ENCODE measurements around the gene SIDT1.
A peak's percentile ranks its signal among the peaks of the same experiment; 100 is the strongest.

SIDT1 gene

DNA sequence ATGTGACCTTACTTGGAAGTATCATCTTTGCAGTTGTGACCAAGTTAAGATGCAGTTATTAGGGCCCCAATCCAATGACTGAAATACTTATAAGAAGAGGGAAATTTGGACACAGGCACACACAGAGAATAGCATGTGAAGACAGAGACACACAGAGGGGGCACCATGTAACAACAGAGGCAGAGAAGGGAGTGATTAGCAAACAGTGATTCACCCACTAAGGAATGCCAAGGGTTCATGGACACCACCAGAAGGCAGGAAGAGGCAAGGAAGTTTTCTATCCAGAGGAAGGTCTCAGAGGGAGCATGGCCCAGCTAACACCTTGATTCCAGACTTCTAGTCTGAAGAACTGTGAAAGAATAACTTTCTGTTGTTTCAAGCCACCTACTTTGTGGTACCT lies 25.0 kb downstream of the SIDT1 start:
- no peak for DNase-seq
- no peak for TF ChIP-seq GATA1 (IDR thresholded peaks at IDR 0.05; ENCODE audit: low read depth, low read length)
- no peak for TF ChIP-seq POLR2A (IDR thresholded peaks at IDR 0.05; ENCODE audit: low read length)

DNA sequence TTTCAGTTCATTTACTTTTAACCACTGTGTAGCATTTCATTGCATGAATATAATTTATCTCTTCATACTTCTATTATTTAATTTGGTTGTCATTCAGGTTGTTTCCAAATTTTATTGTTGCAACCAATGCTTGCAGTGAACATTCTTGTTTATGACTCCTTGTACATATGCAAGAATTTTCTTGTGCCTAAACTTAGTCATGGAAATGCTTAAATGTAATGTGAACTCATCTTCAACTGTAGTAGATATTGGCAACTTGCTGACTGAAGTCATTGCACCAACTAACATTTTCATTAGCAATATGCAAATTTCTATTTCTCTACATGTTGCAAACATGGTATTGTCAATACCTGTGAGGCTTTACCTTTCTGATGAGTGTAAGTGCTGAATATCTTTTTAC lies 26.7 kb downstream of the SIDT1 start:
- DNase-seq = no peak
- TF ChIP-seq GATA1 (IDR thresholded peaks at IDR 0.05; ENCODE audit: low read depth, low read length) = no peak
- no peak for TF ChIP-seq POLR2A (IDR thresholded peaks at IDR 0.05; ENCODE audit: low read length)

- no peak for TF ChIP-seq POLR2A (IDR thresholded peaks at IDR 0.05; ENCODE audit: low read length)
- no peak for TF ChIP-seq GATA1 (IDR thresholded peaks at IDR 0.05; ENCODE audit: low read depth, low read length)
Observed at GRCh38 chr3:113560271-113560670, 27.9 kb downstream of the SIDT1 start.

GRCh38 chr3:113560831-113561623 lies 28.7 kb downstream of the SIDT1 start:
- TF ChIP-seq POLR2A (IDR thresholded peaks at IDR 0.05; ENCODE audit: low read length) = no peak
- no peak for TF ChIP-seq GATA1 (IDR thresholded peaks at IDR 0.05; ENCODE audit: low read depth, low read length)
- DNase-seq = no peak

More at GRCh38 chr3:113560271-113560670, 27.9 kb downstream of the SIDT1 start:
- no peak for DNase-seq

DNA sequence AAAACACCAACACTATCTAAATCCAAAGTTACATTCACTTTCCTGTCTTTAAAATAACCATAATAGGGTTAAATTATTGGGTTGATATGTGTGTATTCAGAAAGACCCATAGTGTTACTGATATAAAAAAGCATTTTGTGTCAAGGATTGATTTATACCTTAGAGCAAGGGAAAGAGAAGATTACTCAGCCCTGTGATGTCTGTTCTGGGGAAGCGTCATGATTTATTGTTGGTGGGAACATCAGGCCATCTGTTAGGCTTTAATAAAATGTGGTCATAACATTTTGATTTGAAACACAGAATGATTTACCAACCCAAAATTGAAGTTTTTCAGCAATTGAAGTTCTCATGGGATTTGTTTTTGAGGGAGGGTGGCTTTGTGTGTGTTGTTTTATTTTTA lies 33.2 kb downstream of the SIDT1 start:
- DNase-seq = no peak
- TF ChIP-seq POLR2A (IDR thresholded peaks at IDR 0.05; ENCODE audit: low read length) (no peak), GATA1 (IDR thresholded peaks at IDR 0.05; ENCODE audit: low read depth, low read length) (no peak)

- no peak for DNase-seq
- no peak for TF ChIP-seq POLR2A (IDR thresholded peaks at IDR 0.05; ENCODE audit: low read length)
- TF ChIP-seq GATA1 (IDR thresholded peaks at IDR 0.05; ENCODE audit: low read depth, low read length) = no peak
Observed at GRCh38 chr3:113570158-113570557, 37.8 kb downstream of the SIDT1 start.

DNA sequence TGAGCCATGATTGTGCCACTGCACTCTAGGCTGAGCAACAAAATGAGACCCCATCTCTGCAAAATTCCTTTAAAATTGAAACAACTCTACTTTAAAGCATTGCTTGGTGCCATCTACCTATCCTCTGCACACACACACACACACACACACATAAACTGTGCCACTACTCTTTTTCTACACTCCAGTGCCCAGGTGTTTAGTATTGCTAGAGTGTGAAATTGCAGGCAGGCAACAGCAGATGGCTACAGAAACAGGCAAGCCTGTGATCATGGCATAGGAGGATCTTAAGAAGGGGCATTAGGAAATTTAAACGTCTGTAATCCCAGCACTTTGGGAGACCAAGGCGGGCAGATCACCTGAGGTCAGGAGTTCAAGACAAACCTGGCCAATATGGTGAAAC lies 39.0 kb downstream of the SIDT1 start:
- TF ChIP-seq POLR2A (IDR thresholded peaks at IDR 0.05; ENCODE audit: low read length) = no peak
- TF ChIP-seq GATA1 (IDR thresholded peaks at IDR 0.05; ENCODE audit: low read depth, low read length) = no peak
- no peak for DNase-seq

GRCh38 chr3:113573728-113574127 lies 41.4 kb downstream of the SIDT1 start:
- peak; percentile 24 to 28 for DNase-seq
- no peak for TF ChIP-seq POLR2A (IDR thresholded peaks at IDR 0.05; ENCODE audit: low read length)
- no peak for TF ChIP-seq GATA1 (IDR thresholded peaks at IDR 0.05; ENCODE audit: low read depth, low read length)

GRCh38 chr3:113574213-113574612 lies 41.9 kb downstream of the SIDT1 start:
- DNase-seq = peak in 1 of 2 experiments; percentile 21
- TF ChIP-seq GATA1 (IDR thresholded peaks at IDR 0.05; ENCODE audit: low read depth, low read length) = no peak
- no peak for TF ChIP-seq POLR2A (IDR thresholded peaks at IDR 0.05; ENCODE audit: low read length)

DNA sequence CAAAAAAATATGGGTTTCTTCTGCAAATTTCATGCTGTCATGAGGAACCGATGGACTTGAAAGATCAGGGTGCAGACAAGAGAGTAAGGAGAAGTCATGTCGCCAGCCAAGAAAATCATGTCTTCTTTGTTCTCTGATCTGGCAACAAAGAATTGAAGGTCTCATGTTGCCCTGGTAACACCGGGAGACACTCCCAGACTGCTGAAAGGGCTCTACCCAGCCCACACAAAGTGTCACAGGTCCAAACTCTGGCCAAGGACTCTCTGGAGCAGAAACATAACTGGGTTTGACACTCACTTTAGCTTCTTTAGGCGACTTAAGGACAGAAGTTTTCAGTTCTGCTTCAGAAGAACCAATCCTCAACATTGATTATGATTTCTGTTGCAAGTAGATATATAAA lies 42.9 kb downstream of the SIDT1 start:
- TF ChIP-seq POLR2A (IDR thresholded peaks at IDR 0.05; ENCODE audit: low read length) = no peak
- no peak for TF ChIP-seq GATA1 (IDR thresholded peaks at IDR 0.05; ENCODE audit: low read depth, low read length)
- DNase-seq = no peak

DNA sequence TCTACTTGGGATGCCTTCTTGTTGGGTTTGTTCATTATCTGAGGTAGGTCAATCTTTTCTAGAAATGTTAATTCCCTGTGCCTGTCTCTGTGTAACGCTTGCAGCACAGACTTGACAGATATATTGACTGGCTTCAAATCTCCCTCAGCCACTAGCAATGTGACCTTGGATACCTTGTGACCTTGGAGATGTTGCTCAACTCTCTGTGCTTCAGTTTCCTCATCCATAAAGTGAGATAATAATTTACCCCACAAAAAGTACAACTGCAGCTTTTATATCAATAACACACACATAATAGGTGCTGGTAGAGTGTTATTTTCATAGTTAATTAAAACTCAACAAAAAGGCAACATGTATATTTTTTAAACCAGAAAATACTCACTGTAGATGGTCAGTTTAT lies 52.9 kb downstream of the SIDT1 start:
- no peak for TF ChIP-seq POLR2A (IDR thresholded peaks at IDR 0.05; ENCODE audit: low read length)
- no peak for TF ChIP-seq GATA1 (IDR thresholded peaks at IDR 0.05; ENCODE audit: low read depth, low read length)
- no peak for DNase-seq

- no peak for DNase-seq
- TF ChIP-seq POLR2A (IDR thresholded peaks at IDR 0.05; ENCODE audit: low read length) (no peak), GATA1 (IDR thresholded peaks at IDR 0.05; ENCODE audit: low read depth, low read length) (no peak)
Observed at GRCh38 chr3:113585720-113586119, 53.4 kb downstream of the SIDT1 start.

GRCh38 chr3:113588806-113589205 lies 56.5 kb downstream of the SIDT1 start:
- no peak for DNase-seq
- TF ChIP-seq GATA1 (IDR thresholded peaks at IDR 0.05; ENCODE audit: low read depth, low read length) = no peak
- no peak for TF ChIP-seq POLR2A (IDR thresholded peaks at IDR 0.05; ENCODE audit: low read length)

- no peak for DNase-seq
- TF ChIP-seq GATA1 (IDR thresholded peaks at IDR 0.05; ENCODE audit: low read depth, low read length) = no peak
- no peak for TF ChIP-seq POLR2A (IDR thresholded peaks at IDR 0.05; ENCODE audit: low read length)
Observed at GRCh38 chr3:113589971-113590370, 57.6 kb downstream of the SIDT1 start.

DNA sequence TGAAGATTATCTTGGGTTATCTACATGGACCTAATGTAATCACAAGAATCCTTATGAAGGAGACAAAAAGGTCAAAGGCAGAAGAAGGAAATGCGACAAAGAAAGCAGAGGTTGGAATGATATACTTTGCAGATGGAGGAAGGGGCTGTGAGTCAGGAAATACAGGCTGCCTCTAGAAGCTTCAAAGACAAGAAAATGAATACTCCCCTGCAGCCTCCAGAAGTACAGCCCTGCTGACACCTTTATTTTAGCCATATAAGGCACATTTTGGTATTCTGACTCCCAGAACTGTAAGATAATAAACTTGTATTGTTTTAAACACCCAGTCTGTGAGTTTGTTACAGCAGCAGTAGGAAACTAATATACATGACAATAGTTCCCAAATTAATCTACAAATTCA lies 58.6 kb downstream of the SIDT1 start:
- DNase-seq = no peak
- no peak for TF ChIP-seq POLR2A (IDR thresholded peaks at IDR 0.05; ENCODE audit: low read length)
- TF ChIP-seq GATA1 (IDR thresholded peaks at IDR 0.05; ENCODE audit: low read depth, low read length) = no peak

Measured in erythroblast (primary cell).